Gastroesophageal sphincter (tissue), 3 donors: ENCODE results near the gene ARHGEF17.

ENCODE experiments used
- EP300 ChIP-seq: sonication (generic); formaldehyde crosslinking; IDR thresholded peaks from one replicate; pipeline ENCODE4 v1.6.1; 2017; ENCODE audit warnings: antibody characterized with exemption, mild to moderate bottlenecking
- POLR2A ChIP-seq, 2 donors: fragments of 450-650 bp; IDR thresholded peaks; one replicate each; pipeline ENCODE4 v1.6.1; 2017; ENCODE audit warnings: antibody characterized with exemption in 2 of 2, mild to moderate bottlenecking in 2 of 2, moderate library complexity in 1 of 2
- POLR2AphosphoS5 ChIP-seq: sonication (generic); formaldehyde crosslinking; IDR thresholded peaks from one replicate; pipeline ENCODE4 v1.6.1; 2017; ENCODE audit warnings: antibody characterized with exemption
- TF ChIP-seq, protein P1 (sequence below), 4 experiments: fragments of 200-600 bp in 2 of 4; fragments of 450-650 bp in 2 of 4; sonication (generic) in 1 of 4; IDR thresholded peaks; one replicate each; pipeline ENCODE4 v1.5.1; 2017 to 2019; ENCODE audit warnings: antibody characterized with exemption in 4 of 4, mild to moderate bottlenecking in 2 of 4, moderate library complexity in 2 of 4

GRCh38 chr11:73312036-73312435 lies 4.0 kb downstream of the ARHGEF17 start:
- TF ChIP-seq, protein P1, sequence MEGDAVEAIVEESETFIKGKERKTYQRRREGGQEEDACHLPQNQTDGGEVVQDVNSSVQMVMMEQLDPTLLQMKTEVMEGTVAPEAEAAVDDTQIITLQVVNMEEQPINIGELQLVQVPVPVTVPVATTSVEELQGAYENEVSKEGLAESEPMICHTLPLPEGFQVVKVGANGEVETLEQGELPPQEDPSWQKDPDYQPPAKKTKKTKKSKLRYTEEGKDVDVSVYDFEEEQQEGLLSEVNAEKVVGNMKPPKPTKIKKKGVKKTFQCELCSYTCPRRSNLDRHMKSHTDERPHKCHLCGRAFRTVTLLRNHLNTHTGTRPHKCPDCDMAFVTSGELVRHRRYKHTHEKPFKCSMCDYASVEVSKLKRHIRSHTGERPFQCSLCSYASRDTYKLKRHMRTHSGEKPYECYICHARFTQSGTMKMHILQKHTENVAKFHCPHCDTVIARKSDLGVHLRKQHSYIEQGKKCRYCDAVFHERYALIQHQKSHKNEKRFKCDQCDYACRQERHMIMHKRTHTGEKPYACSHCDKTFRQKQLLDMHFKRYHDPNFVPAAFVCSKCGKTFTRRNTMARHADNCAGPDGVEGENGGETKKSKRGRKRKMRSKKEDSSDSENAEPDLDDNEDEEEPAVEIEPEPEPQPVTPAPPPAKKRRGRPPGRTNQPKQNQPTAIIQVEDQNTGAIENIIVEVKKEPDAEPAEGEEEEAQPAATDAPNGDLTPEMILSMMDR (IDR thresholded peaks at IDR 0.05) = no peak
- TF ChIP-seq POLR2AphosphoS5 (no peak), EP300 (no peak), POLR2A (IDR thresholded peaks at IDR 0.05) (no peak)
